Transverse colon (tissue), 3 donors: ENCODE data around the gene SHPK.

Source experiments
- CTCF ChIP-seq, 5 experiments: fragments of 200-600 bp in 3 of 5; fragments of 450-650 bp in 2 of 5; sonication (generic) in 3 of 5; IDR thresholded peaks; 1 replicate in 2 of 5; 2 replicates in 3 of 5; pipeline ENCODE4 v1.5.1; 2016 to 2017; ENCODE audit warnings: antibody characterized with exemption in 5 of 5, inconsistent platforms in 3 of 5, mild to moderate bottlenecking in 2 of 5, moderate library complexity in 1 of 5
- EP300 ChIP-seq: sonication (generic); formaldehyde crosslinking; IDR thresholded peaks from one replicate; pipeline ENCODE4 v1.6.1; 2017; ENCODE audit warnings: antibody characterized with exemption, low read depth
- POLR2A ChIP-seq: fragments of 450-650 bp; IDR thresholded peaks from one replicate; pipeline ENCODE4 v1.6.1; 2016; ENCODE audit warnings: antibody characterized with exemption, mild to moderate bottlenecking, moderate library complexity

- TF ChIP-seq CTCF (IDR thresholded peaks at IDR 0.05) (no peak), EP300 (no peak), POLR2A (no peak)
Measured at GRCh38 chr17:3639981-3640596, 4.0 kb upstream of the SHPK start.
